HepG2 (cell line): ENCODE data around the gene TMEM117. TPM values are rescaled to one million over a fixed set of nuclear protein-coding genes. Genes with fewer than 3 reads are reported as not detected.

Experiments used
- ATAC-seq: fragments of 200-7000 bp; cut with Tn5 transposase; 3 replicates; pipeline ENCODE4 v1.9.1; 2020; ENCODE audit warnings: mild to moderate bottlenecking, moderate library complexity
- BruUV-seq: library from RNA; stranded (reverse); fragments of 400-500 nt; replicated peaks from 2 replicates; lab custom pipeline; 2021; lab: Mats Ljungman, UMichigan
- CTCF ChIA-PET: fragments of 300-600 bp; formaldehyde crosslinking; extraction: SDS; loops from one replicate; lab custom pipeline; 2021; ENCODE audit warnings: low total read pairs, inconsistent platforms, low intra/inter-chr PET ratio; lab: Yijun Ruan, JAX
- POLR2A ChIA-PET: fragments of 350-600 bp; sonication (Branson Sonifier 250); formaldehyde crosslinking; loops from one replicate; lab custom pipeline; 2020; ENCODE audit warnings: antibody characterized with exemption, inconsistent platforms; lab: Yijun Ruan, JAX
- DNase-seq: peaks from one replicate; pipeline ENCODE4 v3.0.0-alpha.2; 2015; ENCODE audit warnings: low spot score
- FAIRE-seq: peaks from 3 replicates; lab custom pipeline; 2011; peaks lifted over from hg19 to GRCh38; lab: Jason Lieb, UNC
- H2AFZ ChIP-seq: one replicate; pipeline ENCODE4 v1.6.1; 2011; ENCODE audit warnings: low read length, inconsistent platforms
- H3K27ac ChIP-seq: fragments of 300-600 bp; 3 replicates; pipeline ENCODE4 v1.8.0; 2011; ENCODE audit warnings: mixed run types, mild to moderate bottlenecking, mixed read lengths, low read length, inconsistent platforms; ENCODE audit not compliant: insufficient read depth; ENCODE audit errors: extremely low read length
- H3K27me3 ChIP-seq, 2 experiments: fragments of 200-600 bp in 1 of 2; 2 replicates in 1 of 2; 3 replicates in 1 of 2; pipeline versions ENCODE4 v1.6.0 to v1.8.0; 2011; ENCODE audit warnings: low read length in 2 of 2, mild to moderate bottlenecking in 2 of 2, moderate library complexity in 2 of 2, inconsistent platforms in 1 of 2; ENCODE audit not compliant: insufficient read depth in 2 of 2, control insufficient read depth in 1 of 2
- H3K36me3 ChIP-seq, 2 experiments: fragments of 200-600 bp in 1 of 2; replicated peaks in 1 of 2; 2 replicates in 1 of 2; 3 replicates in 1 of 2; pipeline versions ENCODE4 v1.5.1 to v1.8.0; 2011; ENCODE audit warnings: low read length in 2 of 2, inconsistent platforms in 1 of 2; ENCODE audit not compliant: insufficient read depth in 2 of 2, control insufficient read depth in 1 of 2
- H3K4me1 ChIP-seq: 2 replicates; pipeline ENCODE4 v1.5.1; 2012; ENCODE audit warnings: low read length, inconsistent platforms; ENCODE audit not compliant: insufficient read depth
- H3K4me2 ChIP-seq: 2 replicates; pipeline ENCODE4 v1.6.0; 2011; ENCODE audit warnings: low read depth, low read length, inconsistent platforms
- H3K4me3 ChIP-seq, 3 experiments: fragments of 200-600 bp in 1 of 3; sonication (generic), shearing (Covaris generic) in 1 of 3; replicated peaks in 1 of 3; 2 replicates each; pipeline ENCODE4 v1.5.1; 2011 to 2016; ENCODE audit warnings: low read length in 3 of 3, inconsistent platforms in 2 of 3, low read depth in 2 of 3, mild to moderate bottlenecking in 2 of 3, control low read depth in 1 of 3, mixed read lengths in 1 of 3; ENCODE audit not compliant: insufficient read depth in 1 of 3
- H3K79me2 ChIP-seq: one replicate; pipeline ENCODE4 v1.6.1; 2011; ENCODE audit warnings: low read length, inconsistent platforms; ENCODE audit not compliant: insufficient read depth
- H3K9ac ChIP-seq: 2 replicates; pipeline ENCODE4 v1.6.0; 2011; ENCODE audit warnings: mild to moderate bottlenecking, low read depth, low read length, inconsistent platforms; ENCODE audit not compliant: insufficient read depth
- H3K9me3 ChIP-seq: 2 replicates; pipeline ENCODE4 v1.5.1; 2012; ENCODE audit warnings: mild to moderate bottlenecking, low read length
- H4K20me1 ChIP-seq: 2 replicates; pipeline ENCODE4 v1.6.0; 2011; ENCODE audit warnings: inconsistent platforms, mild to moderate bottlenecking, low read length, moderate library complexity; ENCODE audit not compliant: insufficient read depth
- ARNT ChIP-seq: fragments of 450-650 bp; IDR thresholded peaks from 2 replicates; pipeline ENCODE4 v1.6.1; 2017
- BORCS8-MEF2B ChIP-seq: sonication (generic); formaldehyde crosslinking; IDR thresholded peaks from 2 replicates; pipeline ENCODE4 v1.8.0; 2022; ENCODE audit warnings: mild to moderate bottlenecking, missing genetic modification reagents
- HDAC2 ChIP-seq: sonication (generic); formaldehyde crosslinking; IDR thresholded peaks from 2 replicates; pipeline ENCODE4 v1.4.0; 2020; ENCODE audit warnings: missing genetic modification reagents
- KLF11 ChIP-seq: IDR thresholded peaks from 2 replicates; pipeline ENCODE4 v1.6.1; 2016; ENCODE audit warnings: missing compliant biosample characterization
- MEIS2 ChIP-seq: sonication (generic); formaldehyde crosslinking; IDR thresholded peaks from 2 replicates; pipeline ENCODE4 v1.9.0; 2021; ENCODE audit warnings: mild to moderate bottlenecking, missing genetic modification reagents
- MXD4 ChIP-seq: IDR thresholded peaks from 2 replicates; pipeline ENCODE4 v1.6.1; 2016; ENCODE audit warnings: mild to moderate bottlenecking, missing biosample characterization, missing genetic modification reagents
- NCOA2 ChIP-seq: sonication (generic); formaldehyde crosslinking; IDR thresholded peaks from 2 replicates; pipeline ENCODE4 v1.8.0; 2022; ENCODE audit warnings: inconsistent platforms
- PPARG ChIP-seq: conservative IDR thresholded peaks from 2 replicates; pipeline ENCODE4 v1.6.1; 2016; ENCODE audit warnings: missing biosample characterization, missing genetic modification reagents
- PRDM10 ChIP-seq: sonication (generic); formaldehyde crosslinking; IDR thresholded peaks from 2 replicates; pipeline ENCODE4 v1.4.0; 2020; ENCODE audit warnings: low read depth, missing genetic modification reagents
- SRSF1 ChIP-seq: fragments of 200-400 bp; formaldehyde crosslinking; optimal IDR thresholded peaks from 2 replicates; pipeline ENCODE3; 2017; ENCODE audit warnings: mild to moderate bottlenecking, low read depth, low read length, moderate library complexity
- SRSF9 ChIP-seq: fragments of 200-400 bp; formaldehyde crosslinking; IDR thresholded peaks from 2 replicates; pipeline ENCODE4 v1.6.1; 2018; ENCODE audit warnings: borderline replicate concordance, mild to moderate bottlenecking, low read depth, low read length; ENCODE audit not compliant: insufficient read depth, poor library complexity, severe bottlenecking
- TCF7L2 ChIP-seq: IDR thresholded peaks from 2 replicates; pipeline ENCODE4 v1.6.1; 2011; ENCODE audit warnings: mild to moderate bottlenecking, low read depth, low read length, moderate library complexity
- TEAD3 ChIP-seq: optimal IDR thresholded peaks from 2 replicates; pipeline ENCODE3; 2016; ENCODE audit warnings: borderline replicate concordance
- ZNF205 ChIP-seq: IDR thresholded peaks from 2 replicates; pipeline ENCODE4 v1.6.1; 2018; ENCODE audit warnings: missing biosample characterization, missing genetic modification reagents
- ZNF543 ChIP-seq: sonication (generic); formaldehyde crosslinking; IDR thresholded peaks from 2 replicates; pipeline ENCODE4 v1.4.0; 2020; ENCODE audit warnings: mild to moderate bottlenecking, missing genetic modification reagents
- ZNF740 ChIP-seq: sonication (generic); formaldehyde crosslinking; IDR thresholded peaks from 2 replicates; pipeline ENCODE4 v1.4.0; 2020; ENCODE audit warnings: missing genetic modification reagents
- WGBS: methylation state at CpG from one replicate; pipeline ENCODE4 v1.1.6; 2017; ENCODE audit warnings: low lambda C conversion rate; 5-methylcytosine and 5-hydroxymethylcytosine counted together
- in situ Hi-C: cut with HindIII; loops from 2 replicates; pipeline ENCODE4 v1.10.0; 2017; ENCODE audit warnings: low pct_unique_long_range_greater_than_20kb; ENCODE audit not compliant: extremely low pct_ligation_motif_present
- intact Hi-C: fragments of 100-400 bp; cut with micrococcal nuclease; formaldehyde crosslinking; loops from one replicate; pipeline ENCODE4 v1.10.0; 2022; ENCODE audit not compliant: unreplicated experiment
- polyA plus RNA-seq, 8 experiments: library from polyadenylated mRNA; depleted of rRNA in 3 of 8; stranded (reverse) in 7 of 8; unstranded in 1 of 8; fragments of >200 nt; fragmentation: Illumina TruSeq in 4 of 8; extraction: Trizol in 4 of 8; gene quantifications; 2 replicates each; pipeline versions ENCODE4 v1.2.1 to v1.2.3, GENCODE V29; 2011 to 2016; ENCODE audit warnings: low read depth in 4 of 8, missing spikeins in 1 of 8, mixed read lengths in 1 of 8; ENCODE audit not compliant: insufficient read depth in 1 of 8
- total RNA-seq, 5 experiments: library from RNA; depleted of rRNA; stranded (reverse); fragments of >200 nt; fragmentation: Illumina TruSeq; extraction: Trizol; gene quantifications; 2 replicates each; pipeline ENCODE4 v1.2.3, GENCODE V29; 2016; ENCODE audit warnings: low read depth in 1 of 5

TMEM117 gene
- total and polyA plus RNA-seq, 2 of the 13 experiments (the other 11 are each of a cell fraction or from before 2014, with no cell fraction given), result 2.8 to 8.5 TPM

GRCh38 chr12:44336577-44336976 is 500.7 kb downstream of the TMEM117 start:
- ChIA-PET CTCF (no interaction called here), POLR2A (no interaction called here)
- DNase-seq (no peak), ATAC-seq (no peak), FAIRE-seq (no peak)
- in situ Hi-C loops, result no loop called here
- TF ChIP-seq PPARG (CRISPR knock-in tag) (no peak), ARNT (no peak), MEIS2 (CRISPR knock-in tag) (no peak), TCF7L2 (no peak), HDAC2 (CRISPR knock-in tag) (no peak), BORCS8-MEF2B (CRISPR knock-in tag) (no peak), ZNF543 (CRISPR knock-in tag) (no peak), MXD4 (no peak), KLF11 (no peak), ZNF205 (CRISPR knock-in tag) (no peak), NCOA2 (no peak), PRDM10 (CRISPR knock-in tag) (no peak), SRSF9 (no peak), SRSF1 (no peak), ZNF740 (CRISPR knock-in tag) (no peak), TEAD3 (CRISPR knock-in tag) (no peak)
- Histone ChIP-seq H3K4me2 (no peak overlapping the region), H3K36me3 (no peaks in the 10 kb centered on the region), H3K9ac (no peak overlapping the region), H2AFZ (no peak overlapping the region), H3K27ac (no peak overlapping the region), H3K4me3 (no peak overlapping the region), H3K9me3 (peaks cover 3% of the 10 kb centered on the region; the same call in 1 of the 2 replicates), H4K20me1 (no peaks in the 10 kb centered on the region), H3K79me2 (no peaks in the 10 kb centered on the region), H3K4me1 (no peaks in the 10 kb centered on the region), H3K27me3 (no peaks in the 10 kb centered on the region)
- no TSS peak for BruUV-seq
- 89% methylated on average over 2 of the region's 2 CpGs for WGBS
- intact Hi-C loops, result no loop called here
